Measurements from ENCODE around the gene PCBP1.
"Not testable (repeated sequence)": the region's sequence is repeated elsewhere in the genome, so short reads cannot be mapped to it uniquely, and the experiment has no call there.

PCBP1 gene

GRCh38 chr2:70083344-70084156 is 3.7 kb upstream of the PCBP1 start:
- peak; percentile 29 to 59 (median 52) for DNase-seq

DNA sequence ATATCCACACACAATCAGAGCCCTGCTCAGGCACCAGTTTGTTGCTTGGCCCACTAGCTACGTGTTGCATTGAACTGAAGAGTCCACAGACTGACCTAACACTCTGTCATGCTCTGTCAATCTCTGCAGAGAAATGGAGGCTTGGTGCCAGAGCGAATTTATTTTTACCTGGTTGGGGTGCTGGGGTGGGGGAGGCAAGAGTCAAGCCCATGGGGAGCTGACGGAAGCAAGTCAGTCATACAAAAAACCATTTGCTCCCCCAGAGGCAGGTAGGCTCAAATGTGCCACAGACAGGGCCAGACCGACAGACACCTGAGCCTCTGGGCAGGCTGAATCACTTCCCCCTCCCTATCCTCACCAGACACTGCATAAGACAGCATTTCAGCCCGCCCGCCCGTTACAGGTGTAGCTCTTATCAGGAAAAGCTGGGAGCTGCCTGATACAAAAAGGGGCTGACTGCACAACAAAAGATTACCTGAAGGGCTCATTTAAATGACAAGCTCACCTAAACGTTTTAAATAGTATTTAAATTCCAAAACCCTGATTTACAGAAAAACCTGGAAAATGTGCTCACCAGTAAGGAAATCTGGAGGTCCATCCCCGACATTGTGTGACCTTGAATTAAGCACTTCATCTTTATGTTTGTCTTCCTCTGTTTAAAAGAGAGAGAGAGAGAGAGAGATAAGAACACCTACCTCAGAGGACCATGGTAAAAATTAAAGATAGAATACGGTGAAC is 2.1 kb upstream of the PCBP1 start:
- DNase-seq = no peak

- DNase-seq = no peak
These were observed 1.5 kb upstream of the PCBP1 start for GRCh38 chr2:70085711-70086277.

DNA sequence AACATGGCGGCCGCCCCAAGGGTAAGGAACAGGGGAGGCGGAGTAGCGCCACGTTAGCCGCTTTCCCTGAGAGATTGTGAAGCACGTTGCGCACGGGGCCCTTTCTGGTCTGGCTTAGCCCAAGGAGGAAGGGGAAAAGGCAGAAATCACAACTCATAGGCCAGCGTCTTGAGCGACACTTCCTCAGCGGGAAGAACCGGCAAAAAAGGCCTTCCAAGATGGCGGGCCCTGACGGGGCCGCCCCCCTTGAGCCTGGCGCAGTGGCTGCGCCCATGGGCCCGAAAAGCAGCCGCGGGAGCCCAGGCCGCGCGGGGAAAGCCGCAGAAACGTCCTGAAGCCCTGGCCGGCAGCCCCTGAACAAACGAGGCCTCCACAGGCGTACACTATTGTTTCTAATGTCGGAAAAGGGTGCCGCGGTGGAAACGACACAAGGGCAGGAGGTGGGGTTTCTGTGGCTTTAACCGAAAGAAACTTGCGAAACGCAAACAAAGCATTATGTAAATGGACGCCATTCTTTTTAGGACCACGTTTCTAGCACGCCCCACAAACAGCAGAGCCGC is 919 bp upstream of the PCBP1 start:
- DNase-seq = peak; percentile 88 to 91 (median 90)

DNA sequence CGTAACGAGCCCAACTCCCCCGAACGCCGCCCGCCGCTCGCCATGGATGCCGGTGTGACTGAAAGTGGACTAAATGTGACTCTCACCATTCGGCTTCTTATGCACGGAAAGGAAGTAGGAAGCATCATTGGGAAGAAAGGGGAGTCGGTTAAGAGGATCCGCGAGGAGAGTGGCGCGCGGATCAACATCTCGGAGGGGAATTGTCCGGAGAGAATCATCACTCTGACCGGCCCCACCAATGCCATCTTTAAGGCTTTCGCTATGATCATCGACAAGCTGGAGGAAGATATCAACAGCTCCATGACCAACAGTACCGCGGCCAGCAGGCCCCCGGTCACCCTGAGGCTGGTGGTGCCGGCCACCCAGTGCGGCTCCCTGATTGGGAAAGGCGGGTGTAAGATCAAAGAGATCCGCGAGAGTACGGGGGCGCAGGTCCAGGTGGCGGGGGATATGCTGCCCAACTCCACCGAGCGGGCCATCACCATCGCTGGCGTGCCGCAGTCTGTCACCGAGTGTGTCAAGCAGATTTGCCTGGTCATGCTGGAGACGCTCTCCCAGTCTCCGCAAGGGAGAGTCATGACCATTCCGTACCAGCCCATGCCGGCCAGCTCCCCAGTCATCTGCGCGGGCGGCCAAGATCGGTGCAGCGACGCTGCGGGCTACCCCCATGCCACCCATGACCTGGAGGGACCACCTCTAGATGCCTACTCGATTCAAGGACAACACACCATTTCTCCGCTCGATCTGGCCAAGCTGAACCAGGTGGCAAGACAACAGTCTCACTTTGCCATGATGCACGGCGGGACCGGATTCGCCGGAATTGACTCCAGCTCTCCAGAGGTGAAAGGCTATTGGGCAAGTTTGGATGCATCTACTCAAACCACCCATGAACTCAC is 673 bp downstream of the PCBP1 start:
- DNase-seq = peak; percentile 78 to 85 (median 83)

DNA sequence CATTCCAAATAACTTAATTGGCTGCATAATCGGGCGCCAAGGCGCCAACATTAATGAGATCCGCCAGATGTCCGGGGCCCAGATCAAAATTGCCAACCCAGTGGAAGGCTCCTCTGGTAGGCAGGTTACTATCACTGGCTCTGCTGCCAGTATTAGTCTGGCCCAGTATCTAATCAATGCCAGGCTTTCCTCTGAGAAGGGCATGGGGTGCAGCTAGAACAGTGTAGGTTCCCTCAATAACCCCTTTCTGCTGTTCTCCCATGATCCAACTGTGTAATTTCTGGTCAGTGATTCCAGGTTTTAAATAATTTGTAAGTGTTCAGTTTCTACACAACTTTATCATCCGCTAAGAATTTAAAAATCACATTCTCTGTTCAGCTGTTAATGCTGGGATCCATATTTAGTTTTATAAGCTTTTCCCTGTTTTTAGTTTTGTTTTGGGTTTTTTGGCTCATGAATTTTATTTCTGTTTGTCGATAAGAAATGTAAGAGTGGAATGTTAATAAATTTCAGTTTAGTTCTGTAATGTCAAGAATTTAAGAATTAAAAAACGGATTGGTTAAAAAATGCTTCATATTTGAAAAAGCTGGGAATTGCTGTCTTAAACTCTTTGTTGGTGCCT is 1.4 kb downstream of the PCBP1 start:
- DNase-seq = no peak

DNA sequence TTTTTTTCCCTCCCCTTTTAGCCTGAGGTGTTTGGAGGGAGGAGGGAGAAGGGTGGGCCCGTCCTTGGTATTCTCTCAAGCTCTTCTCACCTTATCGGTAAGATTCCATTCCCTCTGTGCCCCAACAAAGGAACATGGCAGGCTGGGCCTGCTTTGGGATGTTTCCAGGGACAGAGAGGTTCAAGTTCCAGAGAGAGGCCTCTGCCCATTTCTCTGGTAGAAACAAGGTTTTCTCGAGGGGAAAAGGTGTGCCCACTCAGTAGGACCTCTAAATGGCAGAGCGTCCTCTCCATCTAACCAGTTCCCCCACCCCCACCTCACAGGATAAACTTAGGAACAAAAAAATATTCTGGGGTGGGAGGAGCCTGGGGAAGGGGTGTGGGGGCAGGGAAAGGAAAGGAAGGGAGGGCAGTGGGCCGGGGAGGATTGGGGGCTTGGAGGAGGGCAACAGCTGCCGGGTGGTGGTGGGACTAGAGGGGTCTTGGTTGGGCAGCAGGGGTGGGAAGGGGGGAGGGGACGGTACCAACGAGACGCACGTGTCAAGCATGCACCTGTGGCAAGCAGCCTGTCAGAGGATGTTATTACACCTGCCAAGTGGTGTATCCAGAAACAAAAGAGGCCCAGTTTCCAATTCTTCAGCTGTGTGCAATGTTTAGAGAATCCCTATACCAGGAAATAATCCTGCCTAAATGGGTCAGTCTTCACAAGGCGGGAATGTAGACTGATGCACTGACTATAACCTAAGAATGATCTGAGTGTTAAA is 2.1 kb downstream of the PCBP1 start:
- DNase-seq = peak in 1 of 3 donors; percentile 36

- peak in 2 of 3 donors; percentile 43 to 55 for DNase-seq
These were observed 2.8 kb downstream of the PCBP1 start for GRCh38 chr2:70089983-70090525.

GRCh38 chr2:70090706-70091334 is 3.5 kb downstream of the PCBP1 start:
- no peak for DNase-seq

DNA sequence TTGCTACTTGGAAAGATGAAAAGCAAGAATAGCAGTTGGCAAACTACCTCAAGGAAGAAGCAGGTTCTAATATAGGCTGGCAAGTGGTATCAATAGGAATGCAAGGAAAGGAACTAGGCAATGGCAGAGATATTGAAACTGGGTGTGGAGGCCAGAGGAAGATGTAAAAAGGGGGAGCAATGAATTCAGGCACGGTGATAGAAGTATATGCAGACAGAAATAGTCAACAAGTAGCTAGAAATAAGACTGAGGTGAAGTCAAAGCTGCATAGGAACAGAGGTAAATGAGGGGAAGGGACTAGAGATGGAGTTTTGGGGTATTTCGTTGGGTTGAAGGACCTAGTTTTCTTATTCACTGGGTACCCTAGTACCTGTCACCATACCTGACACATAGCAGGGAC is 4.1 kb downstream of the PCBP1 start:
- DNase-seq = no peak

GRCh38 chr2:70091816-70092215 is 4.5 kb downstream of the PCBP1 start:
- no peak for DNase-seq

DNA sequence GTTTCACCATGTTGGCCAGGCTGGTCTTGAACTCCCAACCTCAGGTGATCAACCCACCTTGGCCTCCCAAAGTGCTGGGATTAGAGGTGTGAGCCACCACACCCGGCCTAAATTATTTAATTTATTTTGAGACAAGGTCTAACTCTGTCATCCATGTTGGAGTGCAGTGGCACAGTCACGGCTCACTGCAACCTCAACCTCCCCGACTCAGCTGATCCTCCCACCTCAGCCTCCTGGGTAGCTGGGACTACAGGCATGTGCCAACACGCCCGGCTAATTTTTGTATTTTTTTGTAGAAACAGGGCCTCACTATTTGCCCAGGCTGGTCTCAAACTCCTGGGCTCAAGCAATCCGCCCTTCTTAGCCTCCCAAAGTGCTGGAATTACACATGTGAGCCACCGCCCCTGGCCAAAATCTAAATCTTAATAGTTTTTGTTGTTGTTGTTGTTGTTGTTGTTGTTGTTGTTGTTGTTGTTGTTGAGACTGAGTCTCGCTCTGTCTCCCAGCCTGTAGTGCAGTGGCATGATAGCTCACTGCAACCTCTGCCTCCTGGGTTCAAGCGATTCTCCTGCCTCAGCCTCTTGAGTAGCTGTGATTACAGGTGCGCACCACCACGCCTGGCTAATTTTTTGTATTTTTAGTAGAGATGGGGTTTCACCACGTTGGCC is 5.4 kb downstream of the PCBP1 start:
- DNase-seq = not testable (repeated sequence)

DNA sequence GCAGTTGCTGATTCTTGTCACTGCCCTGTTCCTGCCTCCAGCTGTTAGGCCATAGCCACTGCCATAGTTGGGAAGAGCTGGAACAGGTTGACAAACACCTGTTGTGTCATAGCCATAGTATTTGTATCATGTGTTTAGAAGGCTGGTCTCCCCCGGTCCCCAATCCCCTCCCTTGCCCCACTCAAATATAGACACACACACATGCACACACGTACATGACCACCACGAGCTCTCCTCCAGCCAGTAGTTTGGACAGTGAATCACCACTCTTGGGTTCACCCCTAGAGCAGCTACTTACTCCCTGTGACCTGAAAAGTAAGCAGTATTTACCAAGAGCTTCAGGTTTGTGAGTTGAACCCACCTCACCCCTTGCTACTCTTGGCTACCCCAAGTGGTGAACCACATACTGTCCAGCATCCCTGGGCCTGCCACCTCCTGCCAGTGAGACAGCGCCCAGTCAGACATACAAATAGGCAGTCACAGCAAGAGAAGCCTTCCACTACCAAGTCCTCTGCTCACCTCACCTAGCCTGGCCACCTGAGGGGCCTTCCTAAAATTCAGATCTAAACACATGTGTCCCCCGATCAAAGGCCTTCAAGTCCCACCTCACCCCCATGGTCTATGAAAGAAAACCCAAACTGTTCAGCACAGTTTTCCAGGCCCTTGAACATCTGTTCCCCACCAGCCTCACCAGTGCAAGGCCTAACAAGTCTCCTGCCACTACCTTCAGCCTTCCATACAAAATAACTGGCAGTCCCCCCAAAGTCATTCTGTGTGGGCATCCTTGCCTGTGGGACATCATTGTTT is 7.1 kb downstream of the PCBP1 start:
- DNase-seq = no peak

GRCh38 chr2:70094978-70095719 is 7.9 kb downstream of the PCBP1 start:
- peak; percentile 88 to 98 (median 95) for DNase-seq

GRCh38 chr2:70095720-70096670 is 8.7 kb downstream of the PCBP1 start:
- no peak for DNase-seq

DNA sequence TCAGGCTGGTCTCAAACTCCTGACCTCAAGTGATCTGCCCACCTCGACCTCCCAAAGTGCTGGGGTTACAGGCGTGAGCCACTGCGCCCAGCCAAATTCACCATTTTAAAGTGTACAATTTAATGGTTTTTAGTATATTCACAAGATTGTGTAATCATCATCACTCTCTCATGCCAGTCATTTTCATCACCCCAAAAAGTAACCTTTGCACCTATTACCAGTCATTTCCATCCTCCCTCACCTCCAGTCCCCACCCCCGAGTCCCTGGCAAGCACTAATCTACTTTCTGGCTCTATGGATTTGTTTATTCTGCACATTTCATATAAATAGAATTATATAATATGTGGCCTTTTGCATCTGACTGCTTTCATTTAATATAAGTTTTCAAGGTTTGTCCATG is 10.8 kb downstream of the PCBP1 start:
- DNase-seq = no peak

- no peak for DNase-seq
These were observed 12.0 kb downstream of the PCBP1 start for GRCh38 chr2:70099270-70099669.

Data from suppressor macrophage treated with lipopolysaccharide for 1 hour (primary cell).